PC-3 (cell line): ENCODE results near the gene ATP5ME. TPM values are rescaled to one million over a fixed set of nuclear protein-coding genes. Genes with fewer than 3 reads are reported as not detected.

Experiments
- ATAC-seq: fragments of 200-7000 bp; cut with Tn5 transposase; 2 replicates; pipeline ENCODE4 v1.9.1; 2020; ENCODE audit warnings: mild to moderate bottlenecking, moderate library complexity
- BruUV-seq: library from RNA; stranded (reverse); fragments of 400-500 nt; replicated peaks from 2 replicates; lab custom pipeline; 2021; lab: Mats Ljungman, UMichigan
- CTCF ChIA-PET: fragments of 300-600 bp; sonication (Branson Sonifier 250); formaldehyde crosslinking; loops from one replicate; lab custom pipeline; 2022; ENCODE audit warnings: antibody characterized with exemption; lab: Charles Lee
- POLR2A ChIA-PET: fragments of 300-600 bp; sonication (Branson Sonifier 250); formaldehyde crosslinking; loops from one replicate; lab custom pipeline; 2022; ENCODE audit warnings: antibody characterized with exemption; ENCODE audit not compliant: unreplicated experiment; lab: Charles Lee
- DNase-seq: peaks from one replicate; pipeline ENCODE4 v3.0.0-alpha.2; 2015
- H2AFZ ChIP-seq: fragments of 300-600 bp; sonication (generic); 2 replicates; pipeline ENCODE4 v1.6.0; 2016; ENCODE audit warnings: antibody characterized with exemption, low read length
- H3F3A ChIP-seq: fragments of 300-600 bp; sonication (generic); one replicate; pipeline ENCODE4 v1.6.0; 2017; ENCODE audit warnings: antibody characterized with exemption, low read length, control low read depth, mild to moderate bottlenecking; ENCODE audit not compliant: unreplicated experiment
- H3K27ac ChIP-seq: fragments of 300-600 bp; sonication (generic); 2 replicates; pipeline ENCODE4 v1.5.1; 2016; ENCODE audit warnings: mild to moderate bottlenecking, low read length
- H3K27me3 ChIP-seq: fragments of 300-600 bp; sonication (generic); 2 replicates; pipeline ENCODE4 v1.6.1; 2016; ENCODE audit warnings: low read length, mixed read lengths
- H3K36me3 ChIP-seq: fragments of 300-600 bp; sonication (generic); 2 replicates; pipeline ENCODE4 v1.6.1; 2016; ENCODE audit warnings: low read depth, mixed run types, low read length, mixed read lengths
- H3K4me1 ChIP-seq: fragments of 300-600 bp; sonication (generic); 2 replicates; pipeline ENCODE4 v1.5.1; 2016; ENCODE audit warnings: low read length; ENCODE audit not compliant: insufficient read depth
- H3K4me2 ChIP-seq: fragments of 300-600 bp; sonication (generic); 2 replicates; pipeline ENCODE4 v1.6.0; 2016; ENCODE audit warnings: low read length
- H3K4me3 ChIP-seq: fragments of 300-600 bp; sonication (generic); 2 replicates; pipeline ENCODE4 v1.5.1; 2016; ENCODE audit warnings: mild to moderate bottlenecking, low read length, mixed read lengths
- H3K79me2 ChIP-seq: fragments of 300-600 bp; sonication (generic); 2 replicates; pipeline ENCODE4 v1.6.1; 2017; ENCODE audit warnings: low read length, mixed read lengths
- H3K9ac ChIP-seq: fragments of 300-600 bp; sonication (generic); 2 replicates; pipeline ENCODE4 v1.6.0; 2016; ENCODE audit warnings: mild to moderate bottlenecking, low read length
- H3K9me2 ChIP-seq: fragments of 300-600 bp; sonication (generic); replicated peaks from 2 replicates; pipeline ENCODE4 v1.6.1; 2016; ENCODE audit warnings: mixed run types, low read length, mixed read lengths
- H3K9me3 ChIP-seq: fragments of 300-600 bp; sonication (generic); 2 replicates; pipeline ENCODE4 v1.6.1; 2016; ENCODE audit warnings: low read length, mixed read lengths
- H4K20me1 ChIP-seq: fragments of 300-600 bp; sonication (generic); 2 replicates; pipeline ENCODE4 v1.6.1; 2016; ENCODE audit warnings: low read length, mixed read lengths
- EZH2 ChIP-seq: fragments of 300-600 bp; sonication (generic); IDR thresholded peaks from one replicate; pipeline ENCODE4 v1.6.1; 2017; ENCODE audit warnings: antibody characterized with exemption, mild to moderate bottlenecking, low read length; ENCODE audit not compliant: unreplicated experiment
- EZH2phosphoT487 ChIP-seq: fragments of 300-600 bp; sonication (generic); IDR thresholded peaks from 2 replicates; pipeline ENCODE4 v1.6.1; 2018; ENCODE audit warnings: mild to moderate bottlenecking, antibody characterized with exemption, low read length, borderline replicate concordance
- intact Hi-C: fragments of 100-400 bp; cut with micrococcal nuclease; formaldehyde crosslinking; loops from 2 replicates; pipeline ENCODE4 v1.9.0; 2023
- total RNA-seq: library from RNA; depleted of rRNA; stranded (reverse); fragments of >200 nt; gene quantifications from 2 replicates; pipeline ENCODE4 v1.2.3, GENCODE V29; 2014
- TF ChIP-seq, protein P1 (sequence below): fragments of 300-600 bp; sonication (generic); conservative IDR thresholded peaks from 2 replicates; pipeline ENCODE4 v1.5.1; 2017; ENCODE audit warnings: antibody characterized with exemption, low read depth, mild to moderate bottlenecking, low read length

Gene ATP5ME
- total RNA-seq, 1 experiment from 2014 or later = 579 TPM

DNA sequence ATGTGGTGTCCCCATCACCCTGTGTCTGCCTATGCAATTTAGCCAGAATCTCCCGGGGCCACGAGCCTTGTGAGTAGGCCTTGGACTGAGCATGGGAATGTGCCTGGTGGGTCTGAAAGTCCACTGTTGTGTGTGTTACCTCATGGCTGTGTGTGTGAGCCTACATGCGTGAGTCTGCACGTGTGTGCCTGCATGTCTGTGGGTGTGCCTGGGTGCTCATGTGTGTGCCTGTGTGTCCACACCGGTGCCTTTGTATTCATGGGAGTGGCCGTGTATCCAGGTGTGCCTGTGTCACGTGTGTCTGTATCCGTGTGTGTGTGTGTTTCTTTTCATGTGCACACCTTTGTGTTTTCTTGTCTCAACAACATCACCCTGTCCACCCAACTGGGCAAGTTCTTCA lies 14.2 kb downstream of the ATP5ME start:
- Histone ChIP-seq H3K4me3 (no peak overlapping the region), H3F3A (no peaks in the 10 kb centered on the region), H3K9me2 (no peaks in the 10 kb centered on the region), H3K27ac (no peak overlapping the region), H3K4me2 (no peak overlapping the region), H3K4me1 (no peaks in the 10 kb centered on the region), H3K9me3 (no peaks in the 10 kb centered on the region), H3K9ac (no peak overlapping the region), H3K79me2 (no peaks in the 10 kb centered on the region), H3K27me3 (no peaks in the 10 kb centered on the region), H4K20me1 (no peaks in the 10 kb centered on the region), H3K36me3 (no peaks in the 10 kb centered on the region), H2AFZ (no peak overlapping the region)
- ATAC-seq = no peak
- CTCF ChIA-PET = no interaction called here
- DNase-seq = no peak
- TF ChIP-seq EZH2phosphoT487 (no peak), EZH2 (no peak)
- TF ChIP-seq, protein P1, sequence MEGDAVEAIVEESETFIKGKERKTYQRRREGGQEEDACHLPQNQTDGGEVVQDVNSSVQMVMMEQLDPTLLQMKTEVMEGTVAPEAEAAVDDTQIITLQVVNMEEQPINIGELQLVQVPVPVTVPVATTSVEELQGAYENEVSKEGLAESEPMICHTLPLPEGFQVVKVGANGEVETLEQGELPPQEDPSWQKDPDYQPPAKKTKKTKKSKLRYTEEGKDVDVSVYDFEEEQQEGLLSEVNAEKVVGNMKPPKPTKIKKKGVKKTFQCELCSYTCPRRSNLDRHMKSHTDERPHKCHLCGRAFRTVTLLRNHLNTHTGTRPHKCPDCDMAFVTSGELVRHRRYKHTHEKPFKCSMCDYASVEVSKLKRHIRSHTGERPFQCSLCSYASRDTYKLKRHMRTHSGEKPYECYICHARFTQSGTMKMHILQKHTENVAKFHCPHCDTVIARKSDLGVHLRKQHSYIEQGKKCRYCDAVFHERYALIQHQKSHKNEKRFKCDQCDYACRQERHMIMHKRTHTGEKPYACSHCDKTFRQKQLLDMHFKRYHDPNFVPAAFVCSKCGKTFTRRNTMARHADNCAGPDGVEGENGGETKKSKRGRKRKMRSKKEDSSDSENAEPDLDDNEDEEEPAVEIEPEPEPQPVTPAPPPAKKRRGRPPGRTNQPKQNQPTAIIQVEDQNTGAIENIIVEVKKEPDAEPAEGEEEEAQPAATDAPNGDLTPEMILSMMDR = no peak
- no TSS peak for BruUV-seq
- intact Hi-C loops = no loop called here
- POLR2A ChIA-PET = no interaction called here

DNA sequence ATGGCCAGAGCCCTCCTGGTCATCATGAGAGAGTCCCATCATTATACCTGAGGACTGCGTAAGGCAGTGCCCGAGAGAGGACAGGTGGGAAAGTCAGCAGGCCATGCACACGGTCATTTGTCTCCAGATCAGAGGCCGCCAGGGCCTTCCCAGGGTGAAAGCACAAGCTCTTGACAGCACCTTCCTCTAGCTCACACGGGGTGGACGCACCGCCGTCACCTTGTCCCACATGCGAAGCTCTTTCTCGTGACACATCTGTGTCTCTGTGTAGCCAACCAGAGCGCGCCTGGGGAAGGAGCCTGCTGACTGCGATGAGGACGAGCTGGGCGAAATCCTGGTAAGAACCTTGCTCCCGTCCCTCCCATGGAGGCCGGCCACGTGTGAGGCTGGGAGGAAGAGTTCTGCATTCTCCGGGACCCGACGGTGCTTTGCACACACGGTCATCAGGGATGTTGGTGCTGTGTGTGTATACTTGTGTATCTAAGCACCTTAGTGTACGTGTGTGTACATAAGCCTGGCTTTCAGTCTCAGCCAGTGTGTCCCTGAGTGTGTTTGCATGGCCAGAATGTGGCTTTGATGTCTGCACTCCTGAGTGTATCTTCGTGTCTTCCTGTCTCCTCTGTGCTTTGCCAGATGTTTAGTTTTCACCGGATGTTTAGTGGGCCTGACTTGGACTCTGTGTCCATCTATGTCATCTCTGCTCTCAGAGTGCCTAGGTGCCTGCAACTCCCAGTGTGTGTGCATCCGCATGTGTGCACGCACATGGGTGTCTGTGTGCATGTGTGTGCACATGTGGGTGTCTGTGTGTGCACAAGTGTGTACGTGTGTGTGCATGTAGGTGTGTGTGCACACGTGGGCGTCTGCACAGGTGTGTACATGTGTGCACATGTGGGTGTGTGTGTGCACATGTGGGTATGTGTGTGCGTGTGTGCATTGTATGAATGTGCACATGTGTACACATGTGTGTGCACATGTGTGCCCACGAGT lies 15.1 kb downstream of the ATP5ME start:
- Histone ChIP-seq H3K36me3 (no peaks in the 10 kb centered on the region), H3K9me3 (no peaks in the 10 kb centered on the region), H3K4me2 (no peak overlapping the region), H2AFZ (no peak overlapping the region), H3F3A (no peaks in the 10 kb centered on the region), H3K9ac (no peak overlapping the region), H4K20me1 (no peaks in the 10 kb centered on the region), H3K9me2 (no peaks in the 10 kb centered on the region), H3K4me1 (no peaks in the 10 kb centered on the region), H3K79me2 (no peaks in the 10 kb centered on the region), H3K4me3 (no peak overlapping the region), H3K27me3 (no peaks in the 10 kb centered on the region), H3K27ac (no peak overlapping the region)
- ATAC-seq (no peak), DNase-seq (no peak)
- CTCF ChIA-PET = no interaction called here
- intact Hi-C loops = no loop called here
- TF ChIP-seq, protein P1 = no peak
- TF ChIP-seq EZH2 (no peak), EZH2phosphoT487 (no peak)
- POLR2A ChIA-PET = no interaction called here
- BruUV-seq = no TSS peak
